NCI-H1930 (cell line): ENCODE data around the gene FAM72A.
"Not testable (repeated sequence)": the region's sequence is repeated elsewhere in the genome, so short reads cannot be mapped to it uniquely, and the experiment has no call there.

Source experiments
- DNase-seq, 2 experiments: peaks; one replicate each; lab custom pipeline; 2025; lab: John Stamatoyannopoulos, UW

The FAM72A gene

DNA sequence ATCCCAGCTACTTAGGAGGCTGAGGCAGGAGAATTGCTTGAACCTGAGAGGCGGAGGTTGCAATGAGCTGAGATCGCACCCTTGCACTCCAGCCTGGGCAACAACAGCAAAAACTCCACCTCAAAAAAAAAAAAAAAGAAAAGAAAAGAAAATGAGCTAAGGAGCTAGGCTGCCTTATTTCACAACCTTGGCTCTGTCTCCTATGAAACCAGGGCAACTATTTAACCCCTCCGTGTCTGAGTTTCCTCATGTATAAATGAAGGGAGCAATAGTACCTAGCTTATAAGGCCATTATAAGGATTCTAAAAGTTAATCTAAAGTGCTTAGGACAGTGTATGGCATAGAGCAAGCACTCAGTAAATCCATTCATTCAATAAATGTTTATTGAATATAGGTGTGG lies 32.8 kb downstream of the FAM72A start:
- not testable (repeated sequence) for DNase-seq

DNA sequence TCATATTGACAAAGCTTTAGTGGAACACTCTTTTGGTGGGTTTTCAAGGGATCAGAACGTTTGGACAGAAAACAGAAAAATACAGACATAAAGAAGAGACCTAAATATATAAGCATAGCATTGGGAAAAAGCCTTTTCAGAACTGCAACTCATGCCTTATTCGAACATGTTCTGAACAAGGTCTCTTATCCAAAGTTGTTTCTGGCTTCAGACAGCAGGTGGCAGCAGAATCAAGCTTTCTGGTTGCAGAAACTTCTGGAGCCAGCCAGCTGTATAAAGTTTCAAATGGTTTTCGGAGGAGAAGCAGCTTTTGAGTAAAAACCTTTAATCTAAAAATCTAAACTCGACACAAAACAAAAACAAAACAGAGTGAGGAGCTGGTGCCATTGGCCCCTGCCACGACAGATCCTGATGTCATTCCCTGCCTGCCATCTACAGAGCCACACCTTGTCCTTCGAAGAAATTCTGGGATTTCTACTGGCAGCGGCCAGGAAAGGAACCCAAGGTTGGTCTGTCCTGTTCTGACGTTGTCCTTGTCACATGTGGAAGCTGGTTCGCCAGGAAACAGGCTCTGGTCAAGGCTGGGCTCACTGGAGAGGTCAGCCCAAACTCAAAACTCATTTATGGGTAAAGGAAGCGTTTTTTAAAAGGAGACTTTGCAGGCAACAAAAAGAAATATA lies 35.1 kb downstream of the FAM72A start:
- DNase-seq, result not testable (repeated sequence)

DNA sequence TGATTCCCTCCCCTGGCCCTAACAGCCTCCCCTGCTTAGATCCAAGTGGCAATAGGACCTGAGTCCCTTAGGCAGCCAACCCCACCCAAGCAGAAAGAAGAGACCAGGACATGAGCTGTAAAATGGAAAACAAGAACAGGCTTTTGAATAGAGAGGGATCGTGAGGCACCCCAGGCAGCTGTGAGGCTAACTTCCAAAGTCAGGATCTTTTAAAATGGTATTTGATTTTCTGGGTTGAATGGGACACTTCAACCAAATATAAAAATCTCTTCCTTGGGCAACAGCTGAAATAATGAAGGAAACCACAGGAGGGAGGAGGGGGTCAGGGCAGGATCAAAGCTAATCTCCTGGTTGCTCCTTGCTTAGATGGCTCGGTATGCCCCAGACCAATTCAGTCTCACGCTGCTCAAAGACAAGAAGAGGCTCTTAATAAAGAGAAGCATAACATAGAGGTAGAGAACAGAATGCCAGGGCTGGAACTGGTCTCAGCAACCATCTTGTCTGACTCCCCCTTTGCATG lies 56.8 kb downstream of the FAM72A start:
- DNase-seq, result no peak

DNA sequence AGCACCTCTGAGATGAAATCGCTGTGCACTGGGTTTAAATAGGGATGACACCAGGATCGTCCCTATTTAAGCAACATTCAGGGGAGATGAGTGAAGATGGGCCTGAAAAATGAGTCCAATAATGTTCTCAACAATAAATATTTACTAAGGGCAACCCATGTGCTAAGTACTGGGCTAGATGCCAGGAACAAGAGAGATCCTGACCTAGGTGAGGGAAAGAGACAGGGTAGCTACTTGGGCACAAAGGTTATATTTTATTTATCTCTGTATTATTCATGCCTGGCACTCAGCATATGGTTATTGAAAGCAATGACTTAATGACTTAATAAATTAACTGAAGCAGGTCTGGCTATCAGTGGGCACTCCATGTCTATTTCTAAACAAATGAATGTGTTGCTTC lies 58.0 kb downstream of the FAM72A start:
- DNase-seq, result no peak

DNA sequence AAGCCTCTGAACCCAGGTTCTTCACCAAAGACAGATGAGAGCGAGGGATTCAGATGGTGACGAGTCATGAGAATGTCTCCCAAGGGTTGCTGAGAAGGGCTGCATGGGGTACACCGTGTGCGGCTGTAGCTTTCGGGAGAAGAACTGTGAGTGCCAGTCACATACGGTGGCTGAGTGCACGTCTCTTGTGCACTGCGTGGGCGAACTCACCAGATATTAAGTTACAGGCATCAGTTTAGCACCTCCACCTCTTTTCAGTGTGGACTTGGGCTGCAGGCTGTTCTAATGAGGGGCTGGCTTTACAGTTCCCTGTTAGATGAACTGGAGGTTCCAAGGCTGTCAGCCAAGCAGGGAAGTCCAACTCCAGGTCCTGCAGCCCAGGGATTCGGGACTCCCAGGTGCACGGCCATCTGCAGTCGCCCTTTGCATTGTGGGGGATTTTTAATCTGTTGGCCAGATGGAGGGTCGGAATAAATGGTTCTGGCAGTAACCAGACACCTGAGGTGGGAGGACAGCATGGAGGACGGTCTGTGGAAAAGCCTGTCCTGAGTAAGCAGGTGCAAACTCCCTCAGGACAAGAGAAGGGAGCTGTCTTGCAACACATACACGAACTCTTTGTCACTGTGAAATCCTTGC lies 59.0 kb downstream of the FAM72A start:
- DNase-seq, result no peak

DNA sequence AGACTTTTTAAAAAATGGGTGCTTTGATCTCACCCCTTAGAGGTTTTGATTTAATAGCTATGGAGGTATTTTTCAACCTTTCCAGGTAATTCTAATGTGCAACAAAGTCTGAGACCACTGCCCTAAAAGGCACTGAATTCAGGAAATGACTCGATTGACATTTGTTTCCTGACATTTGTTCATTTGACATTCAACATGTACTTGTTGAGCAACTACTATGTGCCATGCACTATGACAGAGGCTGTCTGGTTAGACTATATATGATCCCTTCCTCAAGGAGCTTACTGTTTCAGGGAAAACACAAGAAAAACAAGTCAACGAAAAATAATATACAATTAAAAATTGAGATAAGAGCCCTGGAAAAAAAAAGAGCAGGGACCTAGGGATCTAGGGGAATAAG lies 59.9 kb downstream of the FAM72A start:
- no peak for DNase-seq

DNA sequence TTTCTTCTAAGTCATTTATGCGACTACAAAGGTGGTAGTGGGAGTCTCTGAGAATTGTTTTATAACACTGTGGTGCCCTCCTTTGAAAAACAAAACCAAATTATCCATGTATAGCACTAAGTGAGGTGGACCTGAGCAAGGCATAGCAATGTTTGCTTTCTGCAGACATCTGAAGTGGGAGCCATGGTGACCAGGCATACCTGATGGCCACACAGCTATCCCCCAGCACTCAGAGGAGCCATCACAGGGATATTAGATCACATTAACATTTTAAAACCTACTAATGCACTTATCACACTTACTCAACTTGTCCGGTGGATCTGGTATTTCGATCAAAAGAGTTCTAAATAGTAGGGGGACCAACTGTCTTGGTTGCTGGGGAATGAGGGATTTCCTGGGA lies 60.6 kb downstream of the FAM72A start:
- DNase-seq, result no peak

DNA sequence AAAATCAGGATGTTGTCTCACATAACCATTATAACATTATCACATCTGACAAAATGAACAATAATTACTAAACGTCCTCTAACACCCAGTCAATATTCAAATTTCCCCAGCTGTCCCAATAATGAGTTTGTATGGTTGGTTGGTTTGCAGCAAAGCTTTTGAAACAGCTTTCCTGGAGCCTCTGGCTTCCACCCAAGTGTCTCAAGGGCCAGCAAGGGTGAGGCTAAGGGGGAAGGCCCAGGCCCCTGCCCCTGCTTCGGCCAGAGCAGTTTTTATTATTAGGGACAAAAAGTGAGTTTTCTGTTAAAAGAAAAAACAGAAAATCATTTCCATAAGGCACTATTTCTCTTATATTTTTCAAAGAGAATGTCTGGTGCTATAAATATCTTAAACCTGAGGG lies 66.4 kb downstream of the FAM72A start:
- DNase-seq, result no peak
